WTC11 (cell line): ENCODE results near the gene PLCB3. TPM values are rescaled to one million over a fixed set of nuclear protein-coding genes. Genes with fewer than 3 reads are reported as not detected.

Experiments
- ATF3 ChIP-seq: sonication (generic); formaldehyde crosslinking; conservative IDR thresholded peaks from 2 replicates; pipeline ENCODE4 v1.8.1; 2022; ENCODE audit warnings: mild to moderate bottlenecking, missing genetic modification reagents
- CDX4 ChIP-seq: fragments of 250-450 bp; sonication (Bioruptor Pico); IDR thresholded peaks from 2 replicates; pipeline ENCODE4 v1.9.0; 2021; ENCODE audit warnings: moderate library complexity, mild to moderate bottlenecking, inconsistent platforms, borderline replicate concordance
- CREB1 ChIP-seq: sonication (generic); formaldehyde crosslinking; IDR thresholded peaks from 2 replicates; pipeline ENCODE4 v1.8.0; 2023; ENCODE audit warnings: mild to moderate bottlenecking, missing genetic modification reagents
- EMX1 ChIP-seq: fragments of 250-450 bp; sonication (Bioruptor Pico); IDR thresholded peaks from 2 replicates; pipeline ENCODE4 v1.8.0; 2021; ENCODE audit warnings: mild to moderate bottlenecking
- FOXK1 ChIP-seq: sonication (generic); formaldehyde crosslinking; IDR thresholded peaks from 2 replicates; pipeline ENCODE4 v1.8.0; 2022; ENCODE audit warnings: mild to moderate bottlenecking, moderate library complexity, missing genetic modification reagents
- GTF2I ChIP-seq: fragments of 250-450 bp; sonication (Bioruptor Pico); conservative IDR thresholded peaks from 2 replicates; pipeline ENCODE4 v1.4.0; 2021; ENCODE audit warnings: mild to moderate bottlenecking
- JUN ChIP-seq: sonication (generic); formaldehyde crosslinking; IDR thresholded peaks from 2 replicates; pipeline ENCODE4 v1.8.0; 2023; ENCODE audit warnings: mild to moderate bottlenecking, missing genetic modification reagents
- NR1H2 ChIP-seq: sonication (generic); formaldehyde crosslinking; IDR thresholded peaks from 2 replicates; pipeline ENCODE4 v1.9.0; 2021; ENCODE audit warnings: mild to moderate bottlenecking, moderate library complexity, missing genetic modification reagents
- NR2C2 ChIP-seq: sonication (generic); formaldehyde crosslinking; IDR thresholded peaks from 2 replicates; pipeline ENCODE4 v1.8.0; 2022; ENCODE audit warnings: mild to moderate bottlenecking, missing genetic modification reagents
- NR3C1 ChIP-seq: sonication (generic); formaldehyde crosslinking; conservative IDR thresholded peaks from 2 replicates; pipeline ENCODE4 v1.8.1; 2023; ENCODE audit warnings: low read depth, mild to moderate bottlenecking, missing genetic modification reagents
- PRDM15 ChIP-seq: sonication (generic); formaldehyde crosslinking; IDR thresholded peaks from 2 replicates; pipeline ENCODE4 v1.8.0; 2022; ENCODE audit warnings: missing genetic modification reagents
- SMAD3 ChIP-seq: sonication (generic); formaldehyde crosslinking; IDR thresholded peaks from 2 replicates; pipeline ENCODE4 v1.8.0; 2022; ENCODE audit warnings: missing genetic modification reagents, mild to moderate bottlenecking, borderline replicate concordance
- ZBTB21 ChIP-seq: sonication (generic); formaldehyde crosslinking; IDR thresholded peaks from 2 replicates; pipeline ENCODE4 v1.8.1; 2023; ENCODE audit warnings: mild to moderate bottlenecking, missing genetic modification reagents, borderline replicate concordance
- ZMAT4 ChIP-seq: fragments of 250-450 bp; sonication (Bioruptor Pico); IDR thresholded peaks from 2 replicates; pipeline ENCODE4 v1.9.0; 2021; ENCODE audit warnings: mild to moderate bottlenecking
- ZNF138 ChIP-seq: sonication (generic); formaldehyde crosslinking; conservative IDR thresholded peaks from 2 replicates; pipeline ENCODE4 v1.8.1; 2022; ENCODE audit warnings: mild to moderate bottlenecking, moderate library complexity, missing genetic modification reagents
- ZNF232 ChIP-seq: sonication (generic); formaldehyde crosslinking; IDR thresholded peaks from 2 replicates; pipeline ENCODE4 v1.8.0; 2022; ENCODE audit warnings: mild to moderate bottlenecking, missing genetic modification reagents
- ZNF423 ChIP-seq: fragments of 250-450 bp; sonication (Bioruptor Pico); IDR thresholded peaks from 2 replicates; pipeline ENCODE4 v2.1.2; 2022; ENCODE audit warnings: mild to moderate bottlenecking, moderate library complexity
- total RNA-seq: library from RNA; stranded (reverse); gene quantifications from 3 replicates; pipeline ENCODE4 v1.2.3, GENCODE V29; 2021
- TF ChIP-seq, protein P1 (sequence below): sonication (generic); formaldehyde crosslinking; IDR thresholded peaks from 2 replicates; pipeline ENCODE4 v1.8.1; 2023; ENCODE audit warnings: mild to moderate bottlenecking, missing genetic modification reagents
- TF ChIP-seq, protein P2 (sequence below): sonication (generic); formaldehyde crosslinking; IDR thresholded peaks from 2 replicates; pipeline ENCODE4 v1.8.1; 2023; ENCODE audit warnings: mild to moderate bottlenecking, missing genetic modification reagents, moderate library complexity
- TF ChIP-seq, protein P3 (sequence below): fragments of 250-450 bp; sonication (Bioruptor Pico); IDR thresholded peaks from 2 replicates; pipeline ENCODE4 v2.1.2; 2022; ENCODE audit warnings: mild to moderate bottlenecking, moderate library complexity
- TF ChIP-seq, protein P4 (sequence below): sonication (generic); formaldehyde crosslinking; IDR thresholded peaks from 2 replicates; pipeline ENCODE4 v1.8.1; 2022; ENCODE audit warnings: mild to moderate bottlenecking, missing genetic modification reagents, moderate library complexity, borderline replicate concordance
- TF ChIP-seq, protein P5 (sequence below): sonication (generic); formaldehyde crosslinking; IDR thresholded peaks from 2 replicates; pipeline ENCODE4 v1.8.1; 2022; ENCODE audit warnings: mild to moderate bottlenecking, moderate library complexity, missing genetic modification reagents

Gene PLCB3
- total RNA-seq, 1 experiment from 2014 or later: 97.4 TPM

DNA sequence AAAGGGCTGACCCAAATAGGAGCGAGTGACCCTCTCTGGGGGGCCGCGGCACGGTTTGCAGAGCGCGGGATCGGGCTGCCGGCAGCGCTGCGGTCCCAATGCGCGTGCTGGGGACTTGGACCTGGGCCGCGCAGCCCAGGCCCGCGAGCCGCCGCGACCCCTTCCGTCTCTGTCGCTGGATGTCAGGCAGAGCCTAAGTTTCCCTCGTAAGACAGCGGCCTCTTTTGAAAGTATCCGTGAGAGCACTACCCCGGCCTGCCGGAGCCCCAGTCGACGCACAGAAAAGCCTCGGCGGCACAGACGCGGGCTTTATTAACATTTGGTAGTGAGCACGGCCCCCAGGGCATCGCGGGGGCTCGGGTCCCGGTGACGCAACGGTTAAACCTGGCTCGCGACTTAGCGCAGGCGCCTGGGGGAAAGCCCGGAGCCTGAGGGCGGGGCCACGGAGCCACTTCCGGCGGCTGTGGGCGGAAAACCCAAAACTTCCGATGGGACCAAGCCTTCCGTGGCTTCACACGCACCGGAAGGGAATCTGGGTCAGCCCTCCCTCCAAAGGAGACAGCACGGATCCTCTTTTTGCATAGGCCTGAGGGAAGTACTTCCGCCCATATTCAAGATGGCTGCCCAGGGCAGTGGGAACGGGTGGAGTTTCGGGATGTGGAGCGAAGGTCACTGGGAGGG is 18.4 kb downstream of the PLCB3 start (continued):
- TF ChIP-seq, protein P1, sequence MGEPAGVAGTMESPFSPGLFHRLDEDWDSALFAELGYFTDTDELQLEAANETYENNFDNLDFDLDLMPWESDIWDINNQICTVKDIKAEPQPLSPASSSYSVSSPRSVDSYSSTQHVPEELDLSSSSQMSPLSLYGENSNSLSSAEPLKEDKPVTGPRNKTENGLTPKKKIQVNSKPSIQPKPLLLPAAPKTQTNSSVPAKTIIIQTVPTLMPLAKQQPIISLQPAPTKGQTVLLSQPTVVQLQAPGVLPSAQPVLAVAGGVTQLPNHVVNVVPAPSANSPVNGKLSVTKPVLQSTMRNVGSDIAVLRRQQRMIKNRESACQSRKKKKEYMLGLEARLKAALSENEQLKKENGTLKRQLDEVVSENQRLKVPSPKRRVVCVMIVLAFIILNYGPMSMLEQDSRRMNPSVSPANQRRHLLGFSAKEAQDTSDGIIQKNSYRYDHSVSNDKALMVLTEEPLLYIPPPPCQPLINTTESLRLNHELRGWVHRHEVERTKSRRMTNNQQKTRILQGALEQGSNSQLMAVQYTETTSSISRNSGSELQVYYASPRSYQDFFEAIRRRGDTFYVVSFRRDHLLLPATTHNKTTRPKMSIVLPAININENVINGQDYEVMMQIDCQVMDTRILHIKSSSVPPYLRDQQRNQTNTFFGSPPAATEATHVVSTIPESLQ: no peak
- no peak; the same call in 1 of the 2 replicates for TF ChIP-seq ATF3 (CRISPR knock-in tag)
- no peak for TF ChIP-seq NR1H2
- TF ChIP-seq, protein P2, sequence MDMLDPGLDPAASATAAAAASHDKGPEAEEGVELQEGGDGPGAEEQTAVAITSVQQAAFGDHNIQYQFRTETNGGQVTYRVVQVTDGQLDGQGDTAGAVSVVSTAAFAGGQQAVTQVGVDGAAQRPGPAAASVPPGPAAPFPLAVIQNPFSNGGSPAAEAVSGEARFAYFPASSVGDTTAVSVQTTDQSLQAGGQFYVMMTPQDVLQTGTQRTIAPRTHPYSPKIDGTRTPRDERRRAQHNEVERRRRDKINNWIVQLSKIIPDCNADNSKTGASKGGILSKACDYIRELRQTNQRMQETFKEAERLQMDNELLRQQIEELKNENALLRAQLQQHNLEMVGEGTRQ (CRISPR knock-in tag): 0 out of 2 replicates have a peak, but pooled peaks have one; percentile 41
- TF ChIP-seq FOXK1 (CRISPR knock-in tag): peak; percentile 93
- TF ChIP-seq ZBTB21 (CRISPR knock-in tag): no peak
- TF ChIP-seq, protein P3, sequence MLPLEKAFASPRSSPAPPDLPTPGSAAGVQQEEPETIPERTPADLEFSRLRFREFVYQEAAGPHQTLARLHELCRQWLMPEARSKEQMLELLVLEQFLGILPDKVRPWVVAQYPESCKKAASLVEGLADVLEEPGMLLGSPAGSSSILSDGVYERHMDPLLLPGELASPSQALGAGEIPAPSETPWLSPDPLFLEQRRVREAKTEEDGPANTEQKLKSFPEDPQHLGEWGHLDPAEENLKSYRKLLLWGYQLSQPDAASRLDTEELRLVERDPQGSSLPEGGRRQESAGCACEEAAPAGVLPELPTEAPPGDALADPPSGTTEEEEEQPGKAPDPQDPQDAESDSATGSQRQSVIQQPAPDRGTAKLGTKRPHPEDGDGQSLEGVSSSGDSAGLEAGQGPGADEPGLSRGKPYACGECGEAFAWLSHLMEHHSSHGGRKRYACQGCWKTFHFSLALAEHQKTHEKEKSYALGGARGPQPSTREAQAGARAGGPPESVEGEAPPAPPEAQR (CRISPR knock-in tag): no peak
- TF ChIP-seq, protein P4, sequence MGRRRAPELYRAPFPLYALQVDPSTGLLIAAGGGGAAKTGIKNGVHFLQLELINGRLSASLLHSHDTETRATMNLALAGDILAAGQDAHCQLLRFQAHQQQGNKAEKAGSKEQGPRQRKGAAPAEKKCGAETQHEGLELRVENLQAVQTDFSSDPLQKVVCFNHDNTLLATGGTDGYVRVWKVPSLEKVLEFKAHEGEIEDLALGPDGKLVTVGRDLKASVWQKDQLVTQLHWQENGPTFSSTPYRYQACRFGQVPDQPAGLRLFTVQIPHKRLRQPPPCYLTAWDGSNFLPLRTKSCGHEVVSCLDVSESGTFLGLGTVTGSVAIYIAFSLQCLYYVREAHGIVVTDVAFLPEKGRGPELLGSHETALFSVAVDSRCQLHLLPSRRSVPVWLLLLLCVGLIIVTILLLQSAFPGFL (CRISPR knock-in tag): no peak
- no peak; the same call in 1 of the 2 replicates for TF ChIP-seq SMAD3 (CRISPR knock-in tag)
- TF ChIP-seq ZNF232 (CRISPR knock-in tag): no peak
- peak; percentile 98 for TF ChIP-seq NR2C2 (CRISPR knock-in tag)
- no peak for TF ChIP-seq CDX4 (CRISPR knock-in tag)
- no peak for TF ChIP-seq NR3C1 (CRISPR knock-in tag)
- no peak for TF ChIP-seq GTF2I
- TF ChIP-seq, protein P5, sequence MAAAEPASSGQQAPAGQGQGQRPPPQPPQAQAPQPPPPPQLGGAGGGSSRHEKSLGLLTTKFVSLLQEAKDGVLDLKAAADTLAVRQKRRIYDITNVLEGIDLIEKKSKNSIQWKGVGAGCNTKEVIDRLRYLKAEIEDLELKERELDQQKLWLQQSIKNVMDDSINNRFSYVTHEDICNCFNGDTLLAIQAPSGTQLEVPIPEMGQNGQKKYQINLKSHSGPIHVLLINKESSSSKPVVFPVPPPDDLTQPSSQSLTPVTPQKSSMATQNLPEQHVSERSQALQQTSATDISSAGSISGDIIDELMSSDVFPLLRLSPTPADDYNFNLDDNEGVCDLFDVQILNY (CRISPR knock-in tag): 0 out of 2 replicates have a peak, but pooled peaks have one; percentile 76
- TF ChIP-seq CREB1 (CRISPR knock-in tag): no peak
- no peak for TF ChIP-seq JUN (CRISPR knock-in tag)
- peak; percentile 83; the same call in 1 of the 2 replicates for TF ChIP-seq ZNF138 (CRISPR knock-in tag)
- TF ChIP-seq ZNF423 (CRISPR knock-in tag): no peak
- peak; percentile 70 for TF ChIP-seq ZMAT4
- 0 out of 2 replicates have a peak, but pooled peaks have one; percentile 13 for TF ChIP-seq EMX1 (CRISPR knock-in tag)
- no peak; the same call in 1 of the 2 replicates for TF ChIP-seq PRDM15
